Neural cell (in vitro differentiated cells): Measurements from ENCODE around the gene SDC3. TPM values are rescaled to one million over a fixed set of nuclear protein-coding genes. Genes with fewer than 3 reads are reported as not detected.

Source experiments
- H2AFZ ChIP-seq: fragments of 200-600, 300-800 bp; sonication (generic), shearing (Covaris generic); 2 replicates; pipeline ENCODE4 v1.6.0; 2014; ENCODE audit warnings: low read depth, mild to moderate bottlenecking, antibody characterized with exemption, low read length, moderate library complexity
- H3F3A ChIP-seq: fragments of 200-600 bp; shearing (Covaris generic); 2 replicates; pipeline ENCODE4 v1.6.1; 2016; ENCODE audit warnings: mild to moderate bottlenecking, moderate library complexity, mixed read lengths, antibody characterized with exemption, low read length; ENCODE audit not compliant: insufficient read depth, poor library complexity, severe bottlenecking
- H3K27ac ChIP-seq: fragments of 200-600, 300-800 bp; sonication (generic), shearing (Covaris generic); 2 replicates; pipeline ENCODE4 v1.5.1; 2014; ENCODE audit warnings: mild to moderate bottlenecking, low read length, moderate library complexity
- H3K27me3 ChIP-seq: fragments of 300-800, 200-600 bp; sonication (generic), shearing (Covaris generic); 2 replicates; pipeline ENCODE4 v1.6.0; 2014; ENCODE audit warnings: mild to moderate bottlenecking, low read depth, low read length, moderate library complexity; ENCODE audit not compliant: insufficient read depth
- H3K36me3 ChIP-seq: fragments of 300-800, 200-600 bp; sonication (generic), shearing (Covaris generic); 2 replicates; pipeline ENCODE4 v1.5.1; 2014; ENCODE audit warnings: mild to moderate bottlenecking, antibody characterized with exemption, low read length, moderate library complexity; ENCODE audit not compliant: insufficient read depth
- H3K4me2 ChIP-seq: fragments of 300-800, 200-600 bp; sonication (generic), shearing (Covaris generic); 2 replicates; pipeline ENCODE4 v1.6.0; 2014; ENCODE audit warnings: mild to moderate bottlenecking, low read length
- H3K4me3 ChIP-seq: fragments of 300-800, 200-600 bp; sonication (generic), shearing (Covaris generic); 2 replicates; pipeline ENCODE4 v1.5.1; 2014; ENCODE audit warnings: mild to moderate bottlenecking, low read length, moderate library complexity
- H3K79me2 ChIP-seq: fragments of 200-600 bp; shearing (Covaris generic); replicated peaks from 2 replicates; pipeline ENCODE4 v1.6.0; 2014; ENCODE audit warnings: mild to moderate bottlenecking, low read length, moderate library complexity; ENCODE audit not compliant: insufficient read depth
- H3K9ac ChIP-seq: fragments of 300-800, 200-600 bp; sonication (generic), shearing (Covaris generic); 2 replicates; pipeline ENCODE4 v1.6.1; 2016; ENCODE audit warnings: mild to moderate bottlenecking, low read length, mixed read lengths
- H3K9me2 ChIP-seq: fragments of 200-600 bp; shearing (Covaris generic); 2 replicates; pipeline ENCODE4 v1.6.1; 2016; ENCODE audit warnings: mild to moderate bottlenecking, low read length, mixed read lengths; ENCODE audit not compliant: insufficient read depth
- H3K9me3 ChIP-seq: fragments of 200-600, 300-800 bp; sonication (generic), shearing (Covaris generic); 2 replicates; pipeline ENCODE4 v1.6.1; 2016; ENCODE audit warnings: mild to moderate bottlenecking, mixed run types, low read length, moderate library complexity, mixed read lengths
- H4K20me1 ChIP-seq: fragments of 200-600 bp; shearing (Covaris generic); 2 replicates; pipeline ENCODE4 v1.6.1; 2016; ENCODE audit warnings: mild to moderate bottlenecking, mixed run types; ENCODE audit not compliant: insufficient read depth
- CTCF ChIP-seq: fragments of 450-650 bp; IDR thresholded peaks from 2 replicates; pipeline ENCODE4 v1.5.1; 2014; ENCODE audit warnings: antibody characterized with exemption, mild to moderate bottlenecking, moderate library complexity; ENCODE audit not compliant: poor library complexity, severe bottlenecking
- EP300 ChIP-seq: fragments of 450-650 bp; conservative IDR thresholded peaks from 2 replicates; pipeline ENCODE4 v1.6.1; 2014; ENCODE audit warnings: antibody characterized with exemption, mild to moderate bottlenecking, moderate library complexity; ENCODE audit not compliant: poor library complexity, severe bottlenecking
- EZH2 ChIP-seq: fragments of 200-600, 300-800 bp; shearing (Covaris generic), sonication (generic); IDR thresholded peaks from 2 replicates; pipeline ENCODE4 v1.6.1; 2014; ENCODE audit warnings: antibody characterized with exemption, low read length, borderline replicate concordance, mild to moderate bottlenecking; ENCODE audit not compliant: insufficient read depth, poor library complexity, severe bottlenecking
- MXI1 ChIP-seq: fragments of 450-650 bp; conservative IDR thresholded peaks from 2 replicates; pipeline ENCODE4 v1.6.1; 2014; ENCODE audit warnings: antibody characterized with exemption, mild to moderate bottlenecking; ENCODE audit not compliant: poor library complexity, severe bottlenecking
- POLR2AphosphoS5 ChIP-seq: IDR thresholded peaks from 2 replicates; pipeline ENCODE4 v1.6.1; 2012
- RAD21 ChIP-seq: fragments of 450-650 bp; conservative IDR thresholded peaks from 2 replicates; pipeline ENCODE4 v1.6.1; 2014; ENCODE audit warnings: antibody characterized with exemption, mild to moderate bottlenecking, moderate library complexity
- SMC3 ChIP-seq: fragments of 450-650 bp; conservative IDR thresholded peaks from 2 replicates; pipeline ENCODE4 v1.6.1; 2014; ENCODE audit warnings: antibody characterized with exemption, mild to moderate bottlenecking, moderate library complexity; ENCODE audit not compliant: poor library complexity
- TAF1 ChIP-seq: IDR thresholded peaks from 2 replicates; pipeline ENCODE4 v1.6.1; 2012; ENCODE audit warnings: low read depth
- polyA plus RNA-seq: library from polyadenylated mRNA; depleted of rRNA; stranded (reverse); fragments of >200 nt; gene quantifications from 2 replicates; pipeline ENCODE4 v1.2.3, GENCODE V29; 2014
- TF ChIP-seq, protein P1 (sequence below): IDR thresholded peaks from 2 replicates; pipeline ENCODE4 v1.6.1; 2012; ENCODE audit warnings: borderline replicate concordance

Gene SDC3
- polyA plus RNA-seq, 1 donor from 2014 or later = 55.2 TPM

GRCh38 chr1:30912913-30913652 lies 4.5 kb upstream of the SDC3 start:
- H3K27me3 ChIP-seq = no peaks in the 10 kb centered on the region
- no peak for TF ChIP-seq MXI1
- no peak for TF ChIP-seq CTCF
- no peak for TF ChIP-seq RAD21
- no peak overlapping the region for H3K9ac ChIP-seq
- H3K9me2 ChIP-seq = no peaks in the 10 kb centered on the region
- H3K9me3 ChIP-seq = no peaks in the 10 kb centered on the region
- H2AFZ ChIP-seq = no peak overlapping the region
- H3K4me2 ChIP-seq = no peak overlapping the region
- H3K36me3 ChIP-seq = no peaks in the 10 kb centered on the region
- no peaks in the 10 kb centered on the region for H3F3A ChIP-seq
- no peak overlapping the region for H3K4me3 ChIP-seq
- H3K27ac ChIP-seq = no peak overlapping the region
- no peaks in the 10 kb centered on the region for H4K20me1 ChIP-seq
- H3K79me2 ChIP-seq = peaks cover 6% of the 10 kb centered on the region

DNA sequence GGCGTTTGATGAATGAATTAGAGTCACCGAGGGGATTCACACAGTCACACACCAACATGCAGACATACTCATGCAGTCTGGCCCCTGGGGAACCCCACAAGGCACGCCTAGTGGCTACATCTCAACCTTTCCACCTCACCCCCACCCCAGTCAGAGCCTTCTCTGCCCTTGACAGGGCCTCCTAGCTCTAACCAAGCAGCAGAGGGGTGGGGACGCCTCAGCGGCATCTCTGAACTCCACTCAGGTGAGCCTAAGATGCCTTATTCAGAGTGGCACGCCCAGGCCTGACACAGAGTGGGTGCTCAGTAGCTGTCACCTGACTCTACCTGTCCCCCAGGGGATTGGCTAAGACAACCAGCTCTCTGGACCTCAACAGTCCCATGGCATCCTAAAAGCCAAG lies 3.7 kb upstream of the SDC3 start:
- H2AFZ ChIP-seq = no peak overlapping the region
- no peaks in the 10 kb centered on the region for H3K36me3 ChIP-seq
- H3K9me2 ChIP-seq = no peaks in the 10 kb centered on the region
- H3K4me2 ChIP-seq = no peak overlapping the region
- no peaks in the 10 kb centered on the region for H3F3A ChIP-seq
- H3K27me3 ChIP-seq = no peaks in the 10 kb centered on the region
- no peak overlapping the region for H3K4me3 ChIP-seq
- no peak for TF ChIP-seq TAF1
- no peak for TF ChIP-seq CTCF
- TF ChIP-seq EP300 = no peak
- H3K9ac ChIP-seq = no peak overlapping the region
- H3K27ac ChIP-seq = no peak overlapping the region
- peaks cover 15% of the 10 kb centered on the region for H3K79me2 ChIP-seq
- no peaks in the 10 kb centered on the region for H3K9me3 ChIP-seq
- H4K20me1 ChIP-seq = no peaks in the 10 kb centered on the region

DNA sequence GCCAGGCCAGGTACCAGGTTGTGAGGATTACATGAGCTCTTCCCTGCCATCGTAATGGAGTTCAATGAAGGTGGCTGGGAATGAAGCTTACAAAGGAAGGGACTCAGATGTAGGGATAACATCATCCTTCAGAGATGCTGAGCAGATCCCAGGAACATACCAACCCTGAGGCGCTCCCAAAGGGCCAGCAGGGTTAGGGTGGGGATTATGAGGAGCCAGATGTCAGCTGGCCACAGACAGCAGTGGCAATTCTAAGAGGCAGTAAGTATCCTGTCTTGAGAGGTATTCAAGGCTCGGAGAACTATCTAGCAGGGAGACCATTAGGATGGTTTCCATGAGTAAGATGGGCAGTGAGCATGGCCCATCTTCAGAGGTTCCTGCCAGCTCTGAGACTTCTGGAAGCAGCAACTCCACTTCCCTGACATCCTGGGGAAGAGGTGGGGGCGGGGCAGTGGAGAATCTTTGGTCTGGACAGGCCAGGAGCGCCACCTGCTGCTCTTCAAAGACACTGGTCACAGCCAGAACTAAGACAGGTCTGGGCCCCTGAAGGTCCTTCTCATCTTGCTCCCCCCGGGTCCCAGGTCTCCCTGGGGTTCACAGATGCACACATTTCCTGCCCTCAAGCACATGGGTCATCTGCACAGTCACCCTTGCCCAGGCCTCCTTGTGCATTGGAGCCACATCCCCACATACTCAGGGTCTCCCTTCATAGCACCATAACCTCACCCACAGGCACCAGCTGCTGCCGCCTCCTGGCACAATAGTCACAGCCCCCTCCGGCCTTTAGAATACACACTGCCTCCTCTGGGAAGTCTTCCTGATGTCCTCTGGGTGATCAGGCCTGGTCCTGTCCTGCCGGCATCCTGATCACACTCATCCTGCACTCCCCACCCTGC lies 2.7 kb upstream of the SDC3 start:
- H3K79me2 ChIP-seq = peaks cover 24% of the 10 kb centered on the region
- no peak overlapping the region for H3K4me2 ChIP-seq
- H4K20me1 ChIP-seq = no peaks in the 10 kb centered on the region
- no peaks in the 10 kb centered on the region for H3K36me3 ChIP-seq
- no peak overlapping the region for H3K9ac ChIP-seq
- no peaks in the 10 kb centered on the region for H3F3A ChIP-seq
- no peak for TF ChIP-seq POLR2AphosphoS5
- TF ChIP-seq CTCF = peak; percentile 96
- no peak for TF ChIP-seq EZH2
- peak; percentile 37 for TF ChIP-seq TAF1
- TF ChIP-seq SMC3 = peak; percentile 100
- TF ChIP-seq MXI1 = peak; percentile 32
- TF ChIP-seq EP300 = peak; percentile 57
- peak; percentile 100 for TF ChIP-seq RAD21
- TF ChIP-seq, protein P1, sequence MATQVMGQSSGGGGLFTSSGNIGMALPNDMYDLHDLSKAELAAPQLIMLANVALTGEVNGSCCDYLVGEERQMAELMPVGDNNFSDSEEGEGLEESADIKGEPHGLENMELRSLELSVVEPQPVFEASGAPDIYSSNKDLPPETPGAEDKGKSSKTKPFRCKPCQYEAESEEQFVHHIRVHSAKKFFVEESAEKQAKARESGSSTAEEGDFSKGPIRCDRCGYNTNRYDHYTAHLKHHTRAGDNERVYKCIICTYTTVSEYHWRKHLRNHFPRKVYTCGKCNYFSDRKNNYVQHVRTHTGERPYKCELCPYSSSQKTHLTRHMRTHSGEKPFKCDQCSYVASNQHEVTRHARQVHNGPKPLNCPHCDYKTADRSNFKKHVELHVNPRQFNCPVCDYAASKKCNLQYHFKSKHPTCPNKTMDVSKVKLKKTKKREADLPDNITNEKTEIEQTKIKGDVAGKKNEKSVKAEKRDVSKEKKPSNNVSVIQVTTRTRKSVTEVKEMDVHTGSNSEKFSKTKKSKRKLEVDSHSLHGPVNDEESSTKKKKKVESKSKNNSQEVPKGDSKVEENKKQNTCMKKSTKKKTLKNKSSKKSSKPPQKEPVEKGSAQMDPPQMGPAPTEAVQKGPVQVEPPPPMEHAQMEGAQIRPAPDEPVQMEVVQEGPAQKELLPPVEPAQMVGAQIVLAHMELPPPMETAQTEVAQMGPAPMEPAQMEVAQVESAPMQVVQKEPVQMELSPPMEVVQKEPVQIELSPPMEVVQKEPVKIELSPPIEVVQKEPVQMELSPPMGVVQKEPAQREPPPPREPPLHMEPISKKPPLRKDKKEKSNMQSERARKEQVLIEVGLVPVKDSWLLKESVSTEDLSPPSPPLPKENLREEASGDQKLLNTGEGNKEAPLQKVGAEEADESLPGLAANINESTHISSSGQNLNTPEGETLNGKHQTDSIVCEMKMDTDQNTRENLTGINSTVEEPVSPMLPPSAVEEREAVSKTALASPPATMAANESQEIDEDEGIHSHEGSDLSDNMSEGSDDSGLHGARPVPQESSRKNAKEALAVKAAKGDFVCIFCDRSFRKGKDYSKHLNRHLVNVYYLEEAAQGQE = no peak
- no peaks in the 10 kb centered on the region for H3K9me2 ChIP-seq
- no peaks in the 10 kb centered on the region for H3K9me3 ChIP-seq
- H3K4me3 ChIP-seq = no peak overlapping the region
- no peaks in the 10 kb centered on the region for H3K27me3 ChIP-seq
- no peak overlapping the region for H3K27ac ChIP-seq
- H2AFZ ChIP-seq = no peak overlapping the region
